HepG2 (cell line): Measurements from ENCODE around the gene ALDH4A1. TPM values are rescaled to one million over a fixed set of nuclear protein-coding genes. Genes with fewer than 3 reads are reported as not detected.

Source experiments
- ATAC-seq: fragments of 200-7000 bp; cut with Tn5 transposase; 3 replicates; pipeline ENCODE4 v1.9.1; 2020; ENCODE audit warnings: mild to moderate bottlenecking, moderate library complexity
- BruUV-seq: library from RNA; stranded (reverse); fragments of 400-500 nt; replicated peaks from 2 replicates; lab custom pipeline; 2021; lab: Mats Ljungman, UMichigan
- CTCF ChIA-PET: fragments of 300-600 bp; formaldehyde crosslinking; extraction: SDS; loops from one replicate; lab custom pipeline; 2021; ENCODE audit warnings: low total read pairs, inconsistent platforms, low intra/inter-chr PET ratio; lab: Yijun Ruan, JAX
- POLR2A ChIA-PET: fragments of 350-600 bp; sonication (Branson Sonifier 250); formaldehyde crosslinking; loops from one replicate; lab custom pipeline; 2020; ENCODE audit warnings: antibody characterized with exemption, inconsistent platforms; lab: Yijun Ruan, JAX
- DNase-seq: peaks from one replicate; pipeline ENCODE4 v3.0.0-alpha.2; 2015; ENCODE audit warnings: low spot score
- FAIRE-seq: peaks from 3 replicates; lab custom pipeline; 2011; peaks lifted over from hg19 to GRCh38; lab: Jason Lieb, UNC
- H2AFZ ChIP-seq: one replicate; pipeline ENCODE4 v1.6.1; 2011; ENCODE audit warnings: low read length, inconsistent platforms
- H3K27ac ChIP-seq: fragments of 300-600 bp; 3 replicates; pipeline ENCODE4 v1.8.0; 2011; ENCODE audit warnings: mixed run types, mild to moderate bottlenecking, mixed read lengths, low read length, inconsistent platforms; ENCODE audit not compliant: insufficient read depth; ENCODE audit errors: extremely low read length
- H3K27me3 ChIP-seq, 2 experiments: fragments of 200-600 bp in 1 of 2; 2 replicates in 1 of 2; 3 replicates in 1 of 2; pipeline versions ENCODE4 v1.6.0 to v1.8.0; 2011; ENCODE audit warnings: low read length in 2 of 2, mild to moderate bottlenecking in 2 of 2, moderate library complexity in 2 of 2, inconsistent platforms in 1 of 2; ENCODE audit not compliant: insufficient read depth in 2 of 2, control insufficient read depth in 1 of 2
- H3K36me3 ChIP-seq, 2 experiments: fragments of 200-600 bp in 1 of 2; replicated peaks in 1 of 2; 2 replicates in 1 of 2; 3 replicates in 1 of 2; pipeline versions ENCODE4 v1.5.1 to v1.8.0; 2011; ENCODE audit warnings: low read length in 2 of 2, inconsistent platforms in 1 of 2; ENCODE audit not compliant: insufficient read depth in 2 of 2, control insufficient read depth in 1 of 2
- H3K4me1 ChIP-seq: 2 replicates; pipeline ENCODE4 v1.5.1; 2012; ENCODE audit warnings: low read length, inconsistent platforms; ENCODE audit not compliant: insufficient read depth
- H3K4me2 ChIP-seq: 2 replicates; pipeline ENCODE4 v1.6.0; 2011; ENCODE audit warnings: low read depth, low read length, inconsistent platforms
- H3K4me3 ChIP-seq, 3 experiments: fragments of 200-600 bp in 1 of 3; sonication (generic), shearing (Covaris generic) in 1 of 3; replicated peaks in 1 of 3; 2 replicates each; pipeline ENCODE4 v1.5.1; 2011 to 2016; ENCODE audit warnings: low read length in 3 of 3, inconsistent platforms in 2 of 3, low read depth in 2 of 3, mild to moderate bottlenecking in 2 of 3, control low read depth in 1 of 3, mixed read lengths in 1 of 3; ENCODE audit not compliant: insufficient read depth in 1 of 3
- H3K79me2 ChIP-seq: one replicate; pipeline ENCODE4 v1.6.1; 2011; ENCODE audit warnings: low read length, inconsistent platforms; ENCODE audit not compliant: insufficient read depth
- H3K9ac ChIP-seq: 2 replicates; pipeline ENCODE4 v1.6.0; 2011; ENCODE audit warnings: mild to moderate bottlenecking, low read depth, low read length, inconsistent platforms; ENCODE audit not compliant: insufficient read depth
- H3K9me3 ChIP-seq: 2 replicates; pipeline ENCODE4 v1.5.1; 2012; ENCODE audit warnings: mild to moderate bottlenecking, low read length
- H4K20me1 ChIP-seq: 2 replicates; pipeline ENCODE4 v1.6.0; 2011; ENCODE audit warnings: inconsistent platforms, mild to moderate bottlenecking, low read length, moderate library complexity; ENCODE audit not compliant: insufficient read depth
- BCL6 ChIP-seq: IDR thresholded peaks from 2 replicates; pipeline ENCODE4 v1.6.1; 2016; ENCODE audit warnings: missing genetic modification reagents, missing compliant biosample characterization
- HOXA5 ChIP-seq: sonication (generic); formaldehyde crosslinking; IDR thresholded peaks from 2 replicates; pipeline ENCODE4 v1.4.0; 2020; ENCODE audit warnings: missing genetic modification reagents
- POLR2A ChIP-seq, 2 experiments: IDR thresholded peaks; 2 replicates each; pipeline ENCODE4 v1.6.1; 2011; ENCODE audit warnings: low read depth in 2 of 2, low read length in 2 of 2, mild to moderate bottlenecking in 1 of 2, moderate library complexity in 1 of 2; ENCODE audit not compliant: insufficient read depth in 1 of 2
- RBFOX2 ChIP-seq: fragments of 200-400 bp; formaldehyde crosslinking; IDR thresholded peaks from 2 replicates; pipeline ENCODE4 v1.6.1; 2017; ENCODE audit warnings: low read depth, mild to moderate bottlenecking, low read length
- THAP7 ChIP-seq: sonication (generic); formaldehyde crosslinking; IDR thresholded peaks from 2 replicates; pipeline ENCODE4 v1.8.1; 2023; ENCODE audit warnings: mild to moderate bottlenecking, missing genetic modification reagents
- ZBTB38 ChIP-seq: sonication (generic); formaldehyde crosslinking; IDR thresholded peaks from 2 replicates; pipeline ENCODE4 v1.5.1; 2020; ENCODE audit warnings: mild to moderate bottlenecking, missing genetic modification reagents
- ZNF768 ChIP-seq: sonication (generic); formaldehyde crosslinking; IDR thresholded peaks from 2 replicates; pipeline ENCODE4 v1.4.0; 2020; ENCODE audit warnings: missing genetic modification reagents
- ZNF792 ChIP-seq: IDR thresholded peaks from 2 replicates; pipeline ENCODE4 v1.6.1; 2016
- WGBS: methylation state at CpG from one replicate; pipeline ENCODE4 v1.1.6; 2017; ENCODE audit warnings: low lambda C conversion rate; 5-methylcytosine and 5-hydroxymethylcytosine counted together
- in situ Hi-C: cut with HindIII; loops from 2 replicates; pipeline ENCODE4 v1.10.0; 2017; ENCODE audit warnings: low pct_unique_long_range_greater_than_20kb; ENCODE audit not compliant: extremely low pct_ligation_motif_present
- intact Hi-C: fragments of 100-400 bp; cut with micrococcal nuclease; formaldehyde crosslinking; loops from one replicate; pipeline ENCODE4 v1.10.0; 2022; ENCODE audit not compliant: unreplicated experiment
- polyA plus RNA-seq, 8 experiments: library from polyadenylated mRNA; depleted of rRNA in 3 of 8; stranded (reverse) in 7 of 8; unstranded in 1 of 8; fragments of >200 nt; fragmentation: Illumina TruSeq in 4 of 8; extraction: Trizol in 4 of 8; gene quantifications; 2 replicates each; pipeline versions ENCODE4 v1.2.1 to v1.2.3, GENCODE V29; 2011 to 2016; ENCODE audit warnings: low read depth in 4 of 8, missing spikeins in 1 of 8, mixed read lengths in 1 of 8; ENCODE audit not compliant: insufficient read depth in 1 of 8
- total RNA-seq, 5 experiments: library from RNA; depleted of rRNA; stranded (reverse); fragments of >200 nt; fragmentation: Illumina TruSeq; extraction: Trizol; gene quantifications; 2 replicates each; pipeline ENCODE4 v1.2.3, GENCODE V29; 2016; ENCODE audit warnings: low read depth in 1 of 5

Gene ALDH4A1
- total and polyA plus RNA-seq, 2 of the 13 experiments (the other 11 are each of a cell fraction or from before 2014, with no cell fraction given) = 76.4 to 240 TPM

DNA sequence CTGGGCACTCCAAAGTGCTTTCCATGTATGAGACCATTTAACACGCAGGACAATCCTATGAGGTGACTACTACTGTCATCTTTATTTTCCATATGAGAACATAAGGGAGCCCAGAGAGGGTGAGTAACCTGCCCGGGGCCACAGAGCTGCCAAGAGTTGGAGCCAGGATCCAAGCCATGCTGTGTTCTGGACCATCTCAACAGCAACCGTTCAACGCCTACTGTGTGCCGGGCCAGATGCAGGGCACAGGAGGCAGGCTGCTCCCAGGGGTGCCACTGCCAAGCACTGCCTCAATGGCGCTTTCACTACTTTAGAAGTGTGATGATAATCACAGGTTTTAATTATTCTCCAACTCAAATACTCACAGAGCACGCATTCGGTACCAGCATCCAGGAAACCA is 3.8 kb downstream of the ALDH4A1 start:
- DNase-seq (no peak), FAIRE-seq (no peak)
- peaks cover 72% of the 10 kb centered on the region for H3K79me2 ChIP-seq
- H3K27ac ChIP-seq = no peak overlapping the region
- POLR2A ChIA-PET = no interaction called here
- in situ Hi-C loops = no loop called here
- H3K4me2 ChIP-seq = peak overlapping the region; percentile 97; the same call in 1 of the 2 replicates
- no peak for TF ChIP-seq BCL6 (CRISPR knock-in tag)
- TF ChIP-seq HOXA5 (CRISPR knock-in tag) = no peak
- TF ChIP-seq ZNF768 = peak; percentile 94
- no peak for TF ChIP-seq THAP7
- peak; percentile 1; the same call in 1 of the 2 replicates for TF ChIP-seq RBFOX2
- TF ChIP-seq, all 625 proteins: peak for 2
- H3K9ac ChIP-seq = no peak overlapping the region
- H3K9me3 ChIP-seq = no peaks in the 10 kb centered on the region
- CTCF ChIA-PET = no interaction called here
- peaks cover 81% of the 10 kb centered on the region for H3K4me1 ChIP-seq
- H2AFZ ChIP-seq = no peak overlapping the region
- no peak overlapping the region for H3K4me3 ChIP-seq
- ATAC-seq = no peak
- no TSS peak for BruUV-seq
- H3K27me3 ChIP-seq = no peaks in the 10 kb centered on the region
- peaks cover 11 to 19% of the 10 kb centered on the region in 2 experiments; a peak in 4 of 5 replicates for H3K36me3 ChIP-seq
- WGBS = 94% methylated on average over 8 of the region's 8 CpGs
- intact Hi-C loops = no loop called here
- H4K20me1 ChIP-seq = peaks cover 32% of the 10 kb centered on the region; the same call in 1 of the 2 replicates

GRCh38 chr1:18895317-18895716 is 7.0 kb downstream of the ALDH4A1 start:
- ATAC-seq = no peak
- Histone ChIP-seq H3K27me3 (no peaks in the 10 kb centered on the region), H4K20me1 (peaks cover 61% of the 10 kb centered on the region), H3K9ac (no peak overlapping the region), H3K4me2 (peak overlapping the region; percentile 2; the same call in 1 of the 2 replicates), H3K36me3 (peaks cover 12 to 32% of the 10 kb centered on the region in 2 experiments; a peak in 4 of 5 replicates), H3K27ac (peak overlapping the region; percentile 5), H3K9me3 (no peaks in the 10 kb centered on the region), H2AFZ (no peak overlapping the region), H3K4me3 (no peak overlapping the region), H3K4me1 (peaks cover 98% of the 10 kb centered on the region), H3K79me2 (peaks cover 91% of the 10 kb centered on the region)
- ChIA-PET POLR2A (no interaction called here), CTCF (no interaction called here)
- no peak for DNase-seq
- no peak for FAIRE-seq
- 80% methylated on average over 2 of the region's 6 CpGs for WGBS
- in situ Hi-C loops (no loop called here), intact Hi-C loops (no loop called here)
- no TSS peak for BruUV-seq
- TF ChIP-seq POLR2A (IDR thresholded peaks at IDR 0.05; ENCODE audit: insufficient read depth in 1 of 2, low read depth in 2 of 2, low read length in 2 of 2) = 0 out of 4 replicates have a peak, but pooled peaks of 1 of the 2 experiments have one; percentile 6
- TF ChIP-seq ZBTB38 (CRISPR knock-in tag) = peak; percentile 20; the same call in 1 of the 2 replicates
- TF ChIP-seq ZNF792 (CRISPR knock-in tag) = no peak
